Measurements from ENCODE around the gene ZDHHC11B. TPM values are rescaled to one million over a fixed set of nuclear protein-coding genes. Genes with fewer than 3 reads are reported as not detected.
A peak's percentile ranks its signal among the peaks of the same experiment; 100 is the strongest.

ZDHHC11B gene
- total RNA-seq, 1 experiment from 2014 or later = 1.4 TPM

DNA sequence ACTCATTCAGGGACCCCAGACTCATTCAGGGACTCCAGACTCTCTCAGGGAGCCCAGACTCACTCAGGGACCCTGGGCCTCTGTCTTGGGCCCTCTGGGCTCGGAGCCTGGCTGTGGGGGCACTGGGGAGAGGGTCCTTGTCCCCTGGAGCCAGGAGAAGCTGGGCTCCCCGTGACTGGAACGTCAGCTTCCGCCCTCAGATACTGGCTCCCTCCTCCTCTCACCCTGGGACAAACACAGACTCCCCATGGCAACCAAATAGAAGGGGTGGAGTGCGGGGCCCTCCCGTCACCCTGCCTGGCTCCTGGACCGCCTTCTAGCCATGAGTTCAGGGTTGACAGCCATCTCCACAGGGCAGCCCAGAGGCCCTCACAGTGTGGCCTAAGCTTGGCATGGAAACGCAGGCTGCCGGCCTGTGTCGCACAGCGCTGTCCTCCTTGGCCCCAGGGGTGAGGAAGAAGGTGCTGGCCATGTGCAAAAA lies 27.6 kb downstream of the ZDHHC11B start:
- H3K9me3 Mint-ChIP-seq = no peaks in the 10 kb centered on the region
- H3K27ac ChIP-seq (ENCODE audit: insufficient read length, low read depth, low read length) = no peak overlapping the region
- no peak overlapping the region for H3T11ph ChIP-seq (ENCODE audit: low read length)
- H3K23ac ChIP-seq (ENCODE audit: insufficient read length, low read depth, low read length) = no peak overlapping the region
- no CpG with 5 or more reads among the region's 11 CpGs for WGBS (ENCODE audit: extremely low coverage, insufficient read length, low lambda C conversion rate)
- peaks cover 10% of the 10 kb centered on the region for H3K27me3 Mint-ChIP-seq (ENCODE audit: low read depth)
- no peak overlapping the region for H2BK12ac ChIP-seq (ENCODE audit: insufficient read length, low read depth, low read length)
- no peak for DNase-seq
- no peaks in the 10 kb centered on the region for H3K23me2 ChIP-seq (ENCODE audit: insufficient read length, low read depth, low read length, poor library complexity, severe bottlenecking)
- H3K18ac ChIP-seq (ENCODE audit: insufficient read length, low read depth, low read length) = peak overlapping the region; percentile 78
- H3K4ac ChIP-seq (ENCODE audit: low read depth, low read length) = no peak overlapping the region; the same call in 1 of the 2 replicates
- H3K27ac Mint-ChIP-seq = peak overlapping the region in 1 of 3 experiments; percentile 77; a peak in 1 of 7 replicates
- no peak overlapping the region for H4K8ac ChIP-seq (replicated peaks; ENCODE audit: insufficient read length, low read depth, low read length)
- no peaks in the 10 kb centered on the region for H3K9me3 ChIP-seq (ENCODE audit: control insufficient read depth, low read depth, low read length)
- H4K91ac ChIP-seq (ENCODE audit: insufficient read length, low read depth, low read length) = no peak overlapping the region
- H3K79me1 ChIP-seq (ENCODE audit: insufficient read depth, low read depth, low read length, poor library complexity, severe bottlenecking) = no peaks in the 10 kb centered on the region
- no peak overlapping the region for H3K56ac ChIP-seq (ENCODE audit: insufficient read length, low read depth, low read length)
- H4K20me1 ChIP-seq (ENCODE audit: control insufficient read depth, insufficient read depth, insufficient read length) = peaks cover 4% of the 10 kb centered on the region
- no peak overlapping the region for H2BK120ac ChIP-seq (ENCODE audit: low read depth, low read length, poor library complexity, severe bottlenecking)
- no peak overlapping the region for H2BK20ac ChIP-seq (ENCODE audit: low read depth, low read length, poor library complexity, severe bottlenecking)
- peak overlapping the region; percentile 17 for H3K14ac ChIP-seq (ENCODE audit: insufficient read depth, low read length)
- H2BK15ac ChIP-seq (ENCODE audit: low read depth, low read length) = no peak overlapping the region
- H3K4me1 Mint-ChIP-seq = peaks cover 0 to 6% of the 10 kb centered on the region in 2 experiments; a peak in 1 of 4 replicates
- TF ChIP-seq, protein P1, sequence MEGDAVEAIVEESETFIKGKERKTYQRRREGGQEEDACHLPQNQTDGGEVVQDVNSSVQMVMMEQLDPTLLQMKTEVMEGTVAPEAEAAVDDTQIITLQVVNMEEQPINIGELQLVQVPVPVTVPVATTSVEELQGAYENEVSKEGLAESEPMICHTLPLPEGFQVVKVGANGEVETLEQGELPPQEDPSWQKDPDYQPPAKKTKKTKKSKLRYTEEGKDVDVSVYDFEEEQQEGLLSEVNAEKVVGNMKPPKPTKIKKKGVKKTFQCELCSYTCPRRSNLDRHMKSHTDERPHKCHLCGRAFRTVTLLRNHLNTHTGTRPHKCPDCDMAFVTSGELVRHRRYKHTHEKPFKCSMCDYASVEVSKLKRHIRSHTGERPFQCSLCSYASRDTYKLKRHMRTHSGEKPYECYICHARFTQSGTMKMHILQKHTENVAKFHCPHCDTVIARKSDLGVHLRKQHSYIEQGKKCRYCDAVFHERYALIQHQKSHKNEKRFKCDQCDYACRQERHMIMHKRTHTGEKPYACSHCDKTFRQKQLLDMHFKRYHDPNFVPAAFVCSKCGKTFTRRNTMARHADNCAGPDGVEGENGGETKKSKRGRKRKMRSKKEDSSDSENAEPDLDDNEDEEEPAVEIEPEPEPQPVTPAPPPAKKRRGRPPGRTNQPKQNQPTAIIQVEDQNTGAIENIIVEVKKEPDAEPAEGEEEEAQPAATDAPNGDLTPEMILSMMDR (conservative IDR thresholded peaks at IDR 0.05) = no peak
- no peaks in the 10 kb centered on the region for H3K4me1 ChIP-seq (ENCODE audit: insufficient read depth, low read length)
- no peak overlapping the region for H4K5ac ChIP-seq (ENCODE audit: insufficient read length, low read depth, low read length)
- H3K79me2 ChIP-seq (ENCODE audit: insufficient read depth, low read length) = no peaks in the 10 kb centered on the region
- H2BK5ac ChIP-seq (ENCODE audit: insufficient read length, low read length) = no peak overlapping the region
- no peaks in the 10 kb centered on the region for H3K36me3 Mint-ChIP-seq (ENCODE audit: insufficient read depth in 1 of 3, low read depth in 3 of 3)
- no peak overlapping the region for H3K4me2 ChIP-seq (ENCODE audit: insufficient read depth, insufficient read length, low read length)
- no peak overlapping the region for H3K4me3 Mint-ChIP-seq
- no peak overlapping the region for H2AFZ ChIP-seq (ENCODE audit: low read length)
- no peak overlapping the region for H3K9ac ChIP-seq (ENCODE audit: extremely low read depth, insufficient read length, low read length)
- no peaks in the 10 kb centered on the region for H3K27me3 ChIP-seq (ENCODE audit: insufficient read depth, low read length)
- H2AK5ac ChIP-seq (ENCODE audit: insufficient read length, low read length) = no peak overlapping the region
